Measurements from ENCODE around the gene FRRS1.

The FRRS1 gene

DNA sequence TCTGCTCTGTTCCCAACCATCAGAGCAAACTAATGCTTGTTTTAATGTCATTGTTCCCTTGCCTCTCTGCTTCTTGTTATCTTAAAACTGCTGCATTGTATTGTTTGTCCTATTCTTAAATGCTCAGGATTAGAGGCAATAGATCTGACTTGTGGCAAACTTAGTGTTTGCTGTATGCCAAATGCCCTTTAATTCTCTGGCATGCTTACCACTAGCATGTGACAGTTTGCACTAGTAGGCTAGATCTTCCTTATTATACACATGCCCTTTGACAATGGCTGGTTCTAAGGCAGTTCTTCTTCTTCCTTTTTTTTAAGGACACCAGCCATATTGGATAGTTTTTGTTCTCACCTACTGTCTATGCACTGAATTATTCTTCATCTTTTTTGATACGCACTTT lies 90.4 kb downstream of the FRRS1 start:
- no peak for DNase-seq (ENCODE audit: low spot score)

DNA sequence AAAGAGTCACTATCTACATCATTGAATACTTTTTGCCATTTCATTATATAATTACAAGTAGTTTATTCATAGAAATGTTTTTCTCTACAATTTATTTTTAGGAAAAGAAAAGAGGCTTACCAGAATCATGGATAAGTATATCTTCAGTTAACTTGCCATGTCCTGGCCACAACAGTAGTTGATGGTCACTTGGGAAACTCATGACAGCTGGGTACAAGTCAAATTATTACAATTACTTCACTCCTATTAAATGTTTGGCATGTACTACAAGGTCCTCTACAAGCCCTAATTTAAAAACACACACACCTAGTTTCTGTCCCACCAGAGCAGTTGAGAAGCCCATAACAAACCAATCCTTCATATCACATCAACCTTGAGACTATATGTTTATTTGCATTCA lies 91.1 kb downstream of the FRRS1 start:
- no peak for DNase-seq (ENCODE audit: low spot score)

DNA sequence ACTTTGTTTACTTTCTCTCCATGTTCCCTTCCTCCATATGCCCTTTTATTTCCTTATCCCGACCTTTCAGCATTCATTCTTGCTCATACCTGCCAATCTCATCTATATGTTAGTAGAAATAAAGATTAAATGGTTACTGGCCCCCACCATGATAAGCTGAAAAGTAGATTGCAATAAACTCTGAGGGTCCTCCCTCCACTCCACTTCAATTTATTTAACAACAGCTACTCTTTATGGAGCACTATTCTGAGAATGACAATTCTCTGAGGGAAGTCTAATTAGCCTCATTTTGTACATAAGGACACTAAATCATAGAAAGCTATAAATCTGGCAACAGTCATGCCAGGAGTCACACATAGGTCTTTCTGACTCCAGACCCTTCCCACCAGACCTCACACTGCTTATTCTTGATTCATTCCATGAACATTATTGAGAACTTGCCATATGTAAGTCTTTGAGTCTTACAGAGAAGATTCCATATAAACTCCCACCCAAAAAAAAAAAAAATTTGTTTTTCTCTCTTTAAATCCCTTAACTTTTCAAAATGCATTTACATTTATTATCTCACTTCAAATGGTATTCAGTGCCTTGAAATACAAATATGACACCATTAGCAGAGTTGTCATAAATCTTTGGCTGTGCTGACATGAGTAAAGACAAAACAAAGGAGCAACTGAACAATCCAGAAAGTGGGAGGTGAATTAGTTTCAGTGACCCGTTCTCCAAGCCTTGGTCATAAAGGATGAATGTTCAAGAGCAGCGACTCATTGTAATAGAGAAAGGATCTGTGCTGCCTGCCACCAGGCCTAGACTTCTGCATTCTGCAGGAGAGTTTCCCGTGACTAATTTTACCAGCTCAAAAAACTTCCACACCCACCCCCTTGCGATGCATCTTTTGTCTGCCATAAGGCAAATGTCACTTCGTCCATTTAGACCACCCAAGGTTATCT lies 92.0 kb downstream of the FRRS1 start:
- DNase-seq (ENCODE audit: low spot score) = no peak

DNA sequence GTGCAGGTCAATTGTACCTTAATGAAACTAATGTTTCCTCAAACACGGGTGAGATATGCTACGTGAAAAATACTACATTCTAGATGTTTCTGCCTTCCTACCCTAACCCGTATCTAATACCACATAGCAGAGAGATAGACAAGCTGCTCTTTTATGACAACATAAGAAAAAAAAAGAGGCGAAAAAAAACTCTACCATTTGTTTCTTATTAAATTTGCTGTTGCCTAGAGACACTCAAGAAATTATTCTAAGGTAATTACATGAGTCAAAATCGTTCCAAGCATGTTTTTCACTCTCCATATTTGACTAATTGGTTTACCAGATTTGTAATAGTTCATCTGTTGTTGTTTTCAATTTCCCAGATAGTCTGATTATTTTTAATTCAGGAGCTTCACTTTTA lies 93.1 kb downstream of the FRRS1 start:
- no peak for DNase-seq (ENCODE audit: low spot score)

DNA sequence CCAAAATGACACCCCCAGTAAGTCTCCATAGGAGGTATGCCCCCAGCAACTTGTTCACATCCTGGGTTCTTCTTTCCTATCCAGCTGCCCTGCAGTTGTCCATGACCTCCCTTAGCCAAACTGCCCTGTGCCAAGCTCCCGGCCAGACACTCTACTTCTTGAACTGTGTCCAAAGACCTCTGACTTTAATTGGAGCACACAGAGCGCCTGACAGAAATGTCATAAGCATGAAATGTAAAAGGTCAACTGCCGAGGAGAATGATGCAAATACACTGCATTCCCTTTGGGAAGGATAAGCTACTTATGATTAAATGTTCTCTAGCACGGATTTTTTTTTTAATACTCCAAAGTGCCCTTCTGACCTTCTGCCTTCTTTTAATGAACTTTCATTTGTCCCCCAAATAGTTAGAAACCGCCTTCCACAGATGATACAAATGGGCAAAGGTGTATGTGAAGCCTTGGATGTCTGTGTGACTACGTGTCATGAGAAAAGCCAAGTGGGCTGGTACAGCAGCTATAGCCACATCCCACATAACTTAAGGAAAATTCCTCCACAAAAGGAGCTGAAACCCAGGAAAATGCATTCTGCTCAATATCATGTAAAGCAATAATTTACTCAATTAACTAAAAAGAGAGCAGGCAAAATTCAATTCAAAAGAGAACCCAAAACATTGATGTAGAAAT lies 93.8 kb downstream of the FRRS1 start:
- no peak for DNase-seq (ENCODE audit: low spot score)

DNA sequence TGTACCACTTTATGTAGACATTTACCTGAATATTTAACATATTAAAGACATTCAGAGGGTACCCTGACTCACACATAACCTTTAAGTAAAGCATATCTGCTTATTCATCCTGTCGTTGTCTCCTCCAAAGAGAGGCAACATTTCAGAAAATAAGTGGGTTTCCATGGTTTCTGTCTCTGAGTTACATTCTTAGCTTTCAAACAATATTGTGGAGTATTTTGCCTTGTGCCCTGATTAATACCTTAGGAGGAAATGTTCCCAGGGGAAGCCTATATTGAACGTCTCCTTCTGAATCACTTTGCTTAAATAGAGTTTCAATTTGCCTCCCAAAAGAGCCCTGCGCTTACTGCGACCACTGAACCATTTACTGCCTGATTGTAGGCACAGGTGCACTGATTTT lies 94.4 kb downstream of the FRRS1 start:
- DNase-seq (ENCODE audit: low spot score) = no peak

DNA sequence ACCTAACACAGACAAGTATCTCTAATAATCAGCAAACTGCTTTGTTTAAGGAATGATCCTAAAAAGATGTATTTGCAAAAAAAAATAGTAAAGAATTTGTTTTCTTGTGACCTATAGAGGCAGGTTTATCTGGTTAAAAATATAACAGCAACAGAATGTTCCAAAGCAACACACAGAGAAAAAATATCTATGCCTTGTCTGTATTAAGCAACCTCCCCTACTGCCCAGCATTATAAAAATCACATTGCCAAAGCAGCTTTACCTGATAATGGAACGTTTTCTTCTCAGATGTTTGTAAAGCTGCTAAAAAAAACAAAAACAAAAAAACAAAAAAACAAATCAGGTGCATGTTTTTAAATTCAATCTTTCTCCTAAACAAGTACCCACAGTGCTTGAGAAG lies 95.9 kb downstream of the FRRS1 start:
- DNase-seq (ENCODE audit: low spot score) = no peak

DNA sequence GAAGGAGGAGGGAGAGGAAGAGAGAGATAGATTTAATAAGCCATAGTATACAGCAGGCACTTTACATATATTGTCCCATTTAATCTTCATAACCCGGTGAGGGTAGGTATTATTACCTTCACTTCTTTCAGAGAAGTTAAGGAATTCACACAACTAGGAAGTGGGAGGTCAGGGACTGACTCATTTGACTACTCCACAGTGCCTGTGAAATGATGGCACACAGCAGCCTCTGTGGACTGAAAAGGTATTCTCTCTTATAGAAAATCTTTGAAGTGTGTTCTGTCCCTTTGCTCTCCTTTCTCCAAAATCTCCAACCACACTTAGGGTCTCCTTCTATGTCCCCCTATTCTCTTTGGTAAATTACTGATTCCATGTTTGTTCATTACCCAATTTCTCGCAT lies 96.6 kb downstream of the FRRS1 start:
- no peak for DNase-seq (ENCODE audit: low spot score)

DNA sequence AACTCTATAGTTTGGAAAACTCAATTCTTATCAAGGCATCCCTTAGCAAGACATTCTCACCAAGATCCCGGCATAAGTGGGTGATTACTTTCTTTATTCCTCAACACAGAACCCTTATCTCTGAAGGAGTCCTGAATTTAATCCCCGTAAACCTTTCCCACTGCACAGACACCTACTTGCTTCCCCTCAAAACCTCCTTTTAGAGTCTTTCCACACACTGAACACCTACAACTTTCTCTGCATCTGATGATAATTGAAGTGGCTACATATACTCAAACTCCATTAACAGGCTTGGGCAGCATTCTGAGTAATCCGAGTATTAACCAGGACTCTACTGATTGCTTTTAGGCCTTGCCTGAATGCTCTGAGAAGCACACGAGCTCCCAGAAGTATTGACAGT lies 97.1 kb downstream of the FRRS1 start:
- DNase-seq (ENCODE audit: low spot score) = no peak

DNA sequence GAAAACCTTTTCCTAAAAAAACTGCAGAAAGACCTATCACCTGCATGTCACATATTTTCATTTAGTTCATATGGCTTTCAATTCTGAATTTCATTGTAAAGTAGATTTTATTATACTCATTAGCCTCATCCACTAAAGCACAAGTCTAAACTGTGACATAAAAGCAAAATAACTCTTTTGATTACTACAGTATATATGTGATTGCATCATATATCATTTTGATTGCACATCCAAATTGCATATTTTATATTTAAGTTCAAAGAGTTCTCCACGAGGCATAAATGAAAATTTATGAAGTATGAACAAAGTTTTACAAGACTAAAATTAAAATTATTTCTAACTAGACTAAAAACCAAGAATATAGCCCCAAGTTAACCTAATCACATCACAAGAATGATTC lies 101.2 kb downstream of the FRRS1 start:
- DNase-seq (ENCODE audit: low spot score) = no peak

DNA sequence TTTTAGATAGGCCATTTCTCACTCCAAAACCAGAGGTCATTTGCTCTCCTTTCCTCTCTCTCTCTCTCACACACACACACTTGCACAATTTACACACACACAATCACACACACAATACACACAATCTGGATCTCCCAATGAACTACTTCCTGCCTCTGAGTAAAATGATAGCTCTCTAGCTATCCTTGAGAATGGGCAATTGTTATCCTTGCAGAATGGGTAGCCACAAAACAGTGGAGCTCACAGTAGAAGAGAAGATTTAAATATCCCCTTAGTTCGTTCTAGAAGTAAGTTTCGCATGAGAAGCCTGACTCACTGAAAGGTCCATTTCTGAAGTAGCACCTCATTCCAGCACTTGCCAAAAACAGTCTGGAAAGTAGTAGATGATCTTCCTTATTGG lies 102.9 kb downstream of the FRRS1 start:
- no peak for DNase-seq (ENCODE audit: low spot score)

DNA sequence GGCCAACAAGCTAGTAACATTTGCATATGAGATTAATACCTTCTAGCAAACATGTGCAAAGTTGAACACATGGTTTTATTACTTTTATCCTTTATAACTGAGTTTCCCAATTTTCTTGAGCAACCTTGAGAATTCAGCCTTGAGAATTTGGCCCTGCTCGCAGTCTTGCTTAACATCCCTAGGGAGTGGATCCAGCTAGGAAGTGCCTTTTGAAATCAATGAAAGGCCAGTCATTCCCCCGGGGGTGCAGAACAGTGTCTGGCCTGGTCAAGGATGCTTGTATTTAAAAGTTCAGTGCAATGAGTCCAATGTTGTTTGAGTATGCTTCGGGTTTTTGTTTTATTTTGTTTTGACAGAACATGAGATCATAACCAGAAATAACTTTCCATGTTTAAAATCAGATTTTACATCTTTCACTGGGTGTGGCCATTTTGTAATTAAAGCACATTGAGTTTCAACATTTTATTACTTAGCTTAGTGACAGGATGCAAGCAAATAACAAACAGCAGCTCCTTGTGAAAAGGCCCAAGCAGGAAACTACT lies 103.8 kb downstream of the FRRS1 start:
- no peak for DNase-seq (ENCODE audit: low spot score)

DNA sequence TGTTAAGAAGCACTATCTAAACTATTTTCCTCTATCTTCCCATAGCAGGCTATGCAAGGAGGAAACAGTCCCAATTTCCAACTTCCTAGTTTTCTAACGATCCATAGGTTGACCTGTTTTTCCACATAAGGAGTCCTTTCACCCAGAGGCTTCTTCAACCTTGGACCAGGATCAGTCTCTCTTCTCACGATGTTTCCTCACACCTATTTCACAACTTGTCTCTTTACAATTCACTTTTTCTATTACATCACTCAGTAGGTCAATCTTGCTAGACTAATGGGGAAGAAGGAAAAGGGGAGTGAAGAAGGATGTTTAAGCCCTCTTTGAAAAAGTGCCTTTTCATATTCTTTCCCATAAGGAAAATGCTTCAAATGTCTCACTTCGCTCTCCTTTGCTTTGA lies 104.7 kb downstream of the FRRS1 start:
- DNase-seq (ENCODE audit: low spot score) = no peak

DNA sequence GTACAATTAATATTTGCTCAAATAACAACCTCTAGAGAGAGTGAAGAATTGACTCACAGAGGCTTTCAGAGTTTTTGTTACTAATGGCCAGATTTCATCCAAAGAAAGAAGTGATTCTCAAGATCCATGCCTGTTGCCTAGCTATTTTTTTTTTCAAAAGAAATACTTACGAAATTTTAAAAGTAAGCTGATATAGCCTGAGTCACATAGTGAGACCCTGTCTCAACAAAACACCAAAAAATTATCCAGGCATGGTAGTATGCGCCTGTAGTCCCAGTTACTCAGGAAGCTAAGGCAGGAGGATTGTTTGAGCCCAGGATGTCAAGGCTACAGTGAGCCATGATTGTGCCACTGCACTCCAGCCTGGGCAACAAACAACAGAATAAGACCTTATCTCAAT lies 105.9 kb downstream of the FRRS1 start:
- no peak for DNase-seq (ENCODE audit: low spot score)

DNA sequence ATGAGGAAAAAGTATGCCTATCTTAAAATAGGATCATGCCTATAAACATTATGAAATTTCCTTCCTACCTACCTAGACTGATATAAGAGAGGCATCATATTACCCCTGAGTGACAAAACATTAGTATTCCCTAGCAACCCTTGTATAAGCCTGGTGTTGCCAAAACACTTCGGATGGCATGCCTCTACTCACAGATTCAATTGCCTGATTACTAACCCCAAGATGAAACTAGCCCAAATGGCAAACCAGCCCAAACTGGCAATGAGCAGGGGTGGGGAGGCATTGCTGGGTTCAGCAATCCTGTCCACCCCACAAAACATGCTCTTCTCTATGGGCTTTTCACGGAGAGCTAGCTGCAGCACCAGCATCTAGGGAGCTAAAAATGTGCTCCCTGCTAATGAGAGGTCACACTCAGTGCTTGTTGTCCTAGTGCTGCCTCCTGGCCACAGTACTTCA lies 106.7 kb downstream of the FRRS1 start:
- no peak for DNase-seq (ENCODE audit: low spot score)

All from HuH-7 (cell line).